WTC11 (cell line): ENCODE measurements around the gene ARHGAP30. TPM values are rescaled to one million over a fixed set of nuclear protein-coding genes. Genes with fewer than 3 reads are reported as not detected.

Experiments
- ATAC-seq: fragments of 200-7000 bp; cut with Tn5 transposase; 2 replicates; pipeline ENCODE4 v1.10.0; 2021; ENCODE audit warnings: mild to moderate bottlenecking, moderate library complexity
- CTCF ChIA-PET: fragments of 300-600 bp; sonication (Branson Sonifier 250); formaldehyde crosslinking; loops from one replicate; lab custom pipeline; 2021; ENCODE audit warnings: antibody characterized with exemption; lab: Charles Lee
- POLR2A ChIA-PET: fragments of 350-600 bp; sonication (Branson Sonifier 250); formaldehyde crosslinking; loops from one replicate; lab custom pipeline; 2021; ENCODE audit warnings: antibody characterized with exemption; lab: Charles Lee
- DNase-seq: peaks from one replicate; pipeline ENCODE4 v3.0.0; 2021; ENCODE audit warnings: low spot score
- H3K27ac Mint-ChIP-seq: 2 replicates; pipeline ENCODE4 v1.8.0; 2021; ENCODE audit warnings: mixed read lengths
- H3K27me3 Mint-ChIP-seq: 2 replicates; pipeline ENCODE4 v1.8.0; 2021; ENCODE audit warnings: low read depth, mild to moderate bottlenecking, moderate library complexity, mixed read lengths
- H3K36me3 Mint-ChIP-seq: 2 replicates; pipeline ENCODE4 v1.8.0; 2021; ENCODE audit warnings: mixed read lengths
- H3K4me1 Mint-ChIP-seq: 2 replicates; pipeline ENCODE4 v1.8.0; 2022; ENCODE audit warnings: mixed read lengths
- H3K4me3 Mint-ChIP-seq: 2 replicates; pipeline ENCODE4 v1.8.0; 2021; ENCODE audit warnings: mild to moderate bottlenecking, moderate library complexity, mixed read lengths
- H3K9me3 Mint-ChIP-seq: 2 replicates; pipeline ENCODE4 v1.8.0; 2021; ENCODE audit warnings: mixed read lengths
- CTCF ChIP-seq: fragments of 200-600 bp; IDR thresholded peaks from 2 replicates; pipeline ENCODE4 v1.8.0; 2022; ENCODE audit warnings: antibody characterized with exemption
- IRF2 ChIP-seq: sonication (generic); formaldehyde crosslinking; IDR thresholded peaks from 2 replicates; pipeline ENCODE4 v1.8.0; 2022; ENCODE audit warnings: low read depth, missing genetic modification reagents, borderline replicate concordance
- OVOL2 ChIP-seq: fragments of 250-450 bp; sonication (Bioruptor Pico); IDR thresholded peaks from 2 replicates; pipeline ENCODE4 v1.9.0; 2021; ENCODE audit warnings: mild to moderate bottlenecking, borderline replicate concordance
- PRDM15 ChIP-seq: sonication (generic); formaldehyde crosslinking; IDR thresholded peaks from 2 replicates; pipeline ENCODE4 v1.8.0; 2022; ENCODE audit warnings: missing genetic modification reagents
- RORB ChIP-seq: fragments of 250-450 bp; sonication (Bioruptor Pico); IDR thresholded peaks from 2 replicates; pipeline ENCODE4 v1.9.0; 2021; ENCODE audit warnings: mild to moderate bottlenecking
- SOX15 ChIP-seq: fragments of 250-450 bp; sonication (Bioruptor Pico); IDR thresholded peaks from 2 replicates; pipeline ENCODE4 v1.9.0; 2021; ENCODE audit warnings: mild to moderate bottlenecking
- ZNF138 ChIP-seq: sonication (generic); formaldehyde crosslinking; conservative IDR thresholded peaks from 2 replicates; pipeline ENCODE4 v1.8.1; 2022; ENCODE audit warnings: mild to moderate bottlenecking, moderate library complexity, missing genetic modification reagents
- ZNF232 ChIP-seq: sonication (generic); formaldehyde crosslinking; IDR thresholded peaks from 2 replicates; pipeline ENCODE4 v1.8.0; 2022; ENCODE audit warnings: mild to moderate bottlenecking, missing genetic modification reagents
- ZNF263 ChIP-seq: sonication (generic); formaldehyde crosslinking; IDR thresholded peaks from 2 replicates; pipeline ENCODE4 v1.8.1; 2022; ENCODE audit warnings: low read depth, mild to moderate bottlenecking, moderate library complexity, missing genetic modification reagents
- ZNF396 ChIP-seq: fragments of 250-450 bp; sonication (Bioruptor Pico); IDR thresholded peaks from 2 replicates; pipeline ENCODE4 v1.8.0; 2021; ENCODE audit warnings: mild to moderate bottlenecking, moderate library complexity, borderline replicate concordance
- total RNA-seq: library from RNA; stranded (reverse); gene quantifications from 3 replicates; pipeline ENCODE4 v1.2.3, GENCODE V29; 2021
- TF ChIP-seq, protein P1 (sequence below): sonication (generic); formaldehyde crosslinking; IDR thresholded peaks from 2 replicates; pipeline ENCODE4 v1.8.1; 2023; ENCODE audit warnings: mild to moderate bottlenecking, missing genetic modification reagents, borderline replicate concordance

The ARHGAP30 gene
- total RNA-seq, 1 experiment from 2014 or later = 0.52 TPM

DNA sequence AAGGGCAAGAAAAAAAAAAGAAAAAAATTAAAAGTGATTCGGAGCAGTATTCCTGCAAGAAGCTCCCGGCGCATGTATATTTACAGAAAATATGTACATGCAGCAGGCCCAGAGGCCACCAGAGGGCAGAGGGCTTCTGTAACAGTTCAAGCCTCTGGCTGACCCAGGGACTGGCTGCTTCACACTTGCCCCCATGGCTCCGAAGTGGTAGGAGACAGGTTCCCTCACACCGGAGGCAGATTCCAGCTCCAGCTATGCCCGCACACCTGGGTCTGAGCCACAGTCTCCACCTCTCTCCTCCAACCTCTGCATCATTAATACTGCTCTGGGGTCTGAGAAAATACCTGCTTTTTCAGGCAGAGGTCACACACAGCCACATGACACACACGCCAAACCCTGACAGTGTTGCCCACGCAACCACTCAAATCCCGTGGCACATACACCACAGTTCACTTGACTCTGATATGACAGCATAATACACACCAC, 2.2 kb upstream of the ARHGAP30 start:
- POLR2A ChIA-PET = interaction anchor here (0.6 to 1.0 kb wide), 3 partner anchors 17 to 491 kb away, joined by 3 to 4 read pairs (median 3); partner anchors contain the start of genes NECTIN4 and USF1
- Mint-ChIP-seq H3K4me1 (peaks cover 22% of the 10 kb centered on the region), H3K9me3 (no peaks in the 10 kb centered on the region), H3K27ac (peak overlapping the region; percentile 32; the same call in 1 of the 2 replicates), H3K4me3 (no peak overlapping the region), H3K27me3 (peaks cover 4% of the 10 kb centered on the region; the same call in 1 of the 2 replicates), H3K36me3 (no peaks in the 10 kb centered on the region)
- CTCF ChIA-PET = interaction anchor here (0.6 to 4.1 kb wide), 30 partner anchors 8 to 311 kb away, joined by 3 to 109 read pairs (median 6); partner anchors contain the start of genes B4GALT3, DEDD, F11R and KLHDC9
- ATAC-seq (peak; percentile 66), DNase-seq (peak; percentile 72)
- TF ChIP-seq SOX15 (CRISPR knock-in tag) = no peak
- TF ChIP-seq CTCF = peak; percentile 52

- DNase-seq (no peak), ATAC-seq (no peak)
- TF ChIP-seq OVOL2 (no peak), ZNF138 (CRISPR knock-in tag) (no peak), RORB (CRISPR knock-in tag) (no peak)
- TF ChIP-seq, protein P1, sequence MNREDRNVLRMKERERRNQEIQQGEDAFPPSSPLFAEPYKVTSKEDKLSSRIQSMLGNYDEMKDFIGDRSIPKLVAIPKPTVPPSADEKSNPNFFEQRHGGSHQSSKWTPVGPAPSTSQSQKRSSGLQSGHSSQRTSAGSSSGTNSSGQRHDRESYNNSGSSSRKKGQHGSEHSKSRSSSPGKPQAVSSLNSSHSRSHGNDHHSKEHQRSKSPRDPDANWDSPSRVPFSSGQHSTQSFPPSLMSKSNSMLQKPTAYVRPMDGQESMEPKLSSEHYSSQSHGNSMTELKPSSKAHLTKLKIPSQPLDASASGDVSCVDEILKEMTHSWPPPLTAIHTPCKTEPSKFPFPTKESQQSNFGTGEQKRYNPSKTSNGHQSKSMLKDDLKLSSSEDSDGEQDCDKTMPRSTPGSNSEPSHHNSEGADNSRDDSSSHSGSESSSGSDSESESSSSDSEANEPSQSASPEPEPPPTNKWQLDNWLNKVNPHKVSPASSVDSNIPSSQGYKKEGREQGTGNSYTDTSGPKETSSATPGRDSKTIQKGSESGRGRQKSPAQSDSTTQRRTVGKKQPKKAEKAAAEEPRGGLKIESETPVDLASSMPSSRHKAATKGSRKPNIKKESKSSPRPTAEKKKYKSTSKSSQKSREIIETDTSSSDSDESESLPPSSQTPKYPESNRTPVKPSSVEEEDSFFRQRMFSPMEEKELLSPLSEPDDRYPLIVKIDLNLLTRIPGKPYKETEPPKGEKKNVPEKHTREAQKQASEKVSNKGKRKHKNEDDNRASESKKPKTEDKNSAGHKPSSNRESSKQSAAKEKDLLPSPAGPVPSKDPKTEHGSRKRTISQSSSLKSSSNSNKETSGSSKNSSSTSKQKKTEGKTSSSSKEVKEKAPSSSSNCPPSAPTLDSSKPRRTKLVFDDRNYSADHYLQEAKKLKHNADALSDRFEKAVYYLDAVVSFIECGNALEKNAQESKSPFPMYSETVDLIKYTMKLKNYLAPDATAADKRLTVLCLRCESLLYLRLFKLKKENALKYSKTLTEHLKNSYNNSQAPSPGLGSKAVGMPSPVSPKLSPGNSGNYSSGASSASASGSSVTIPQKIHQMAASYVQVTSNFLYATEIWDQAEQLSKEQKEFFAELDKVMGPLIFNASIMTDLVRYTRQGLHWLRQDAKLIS (CRISPR knock-in tag) = no peak
- Mint-ChIP-seq H3K4me3 (no peak overlapping the region), H3K36me3 (no peaks in the 10 kb centered on the region), H3K27ac (no peak overlapping the region), H3K4me1 (peaks cover 22% of the 10 kb centered on the region), H3K27me3 (peaks cover 4% of the 10 kb centered on the region; the same call in 1 of the 2 replicates), H3K9me3 (no peaks in the 10 kb centered on the region)
- POLR2A ChIA-PET = interaction anchor here (0.6 kb wide), 1 partner anchor 67 kb away, joined by 3 read pairs; no protein-coding TSS in a partner anchor
- CTCF ChIA-PET = interaction anchor here (0.8 to 4.1 kb wide), 10 partner anchors 8 to 179 kb away, joined by 3 to 109 read pairs (median 6); partner anchors contain the start of genes KLHDC9, NECTIN4, TSTD1 and USF1
Observed at GRCh38 chr1:161070761-161071160, 1.1 kb upstream of the ARHGAP30 start.

- H3K4me1 Mint-ChIP-seq = peaks cover 19% of the 10 kb centered on the region
- ChIA-PET CTCF (interaction anchor here (0.6 to 4.1 kb wide), 7 partner anchors 10 to 115 kb away, joined by 3 to 109 read pairs (median 4); partner anchors contain the start of genes KLHDC9 and NECTIN4), POLR2A (interaction anchor here (2.4 kb wide), 1 partner anchor 23 kb away, joined by 11 read pairs; the partner anchor contains the start of gene USF1)
- no peak overlapping the region for H3K4me3 Mint-ChIP-seq
- ATAC-seq (no peak), DNase-seq (no peak)
- no peaks in the 10 kb centered on the region for H3K9me3 Mint-ChIP-seq
- H3K27me3 Mint-ChIP-seq = peaks cover 4% of the 10 kb centered on the region; the same call in 1 of the 2 replicates
- H3K27ac Mint-ChIP-seq = no peak overlapping the region
- TF ChIP-seq ZNF263 (no peak), IRF2 (CRISPR knock-in tag) (no peak), ZNF396 (CRISPR knock-in tag) (no peak), ZNF232 (CRISPR knock-in tag) (no peak), PRDM15 (no peak)
- H3K36me3 Mint-ChIP-seq = no peaks in the 10 kb centered on the region
Observed at GRCh38 chr1:161069241-161069640, 450 bp downstream of the ARHGAP30 start.
